Subcutaneous preadipocyte (primary cell): ENCODE measurements around the gene NLRP1. TPM values are rescaled to one million over a fixed set of nuclear protein-coding genes. Genes with fewer than 3 reads are reported as not detected.

Experiments
- total RNA-seq: library from RNA; depleted of rRNA; stranded (reverse); fragments of >200 nt; gene quantifications from 2 replicates; pipeline ENCODE4 v1.2.3, GENCODE V29; 2012

Gene NLRP1
- 11.4 and 17.6 TPM in 2 replicates for total RNA-seq

GRCh38 chr17:5584383-5585286, at the start of gene NLRP1:
Gene NLRP1 (minus strand): TSS chr17:5584509. CDS start chr17:5583957, 552 bp downstream.

GRCh38 chr17:5486206-5487124, 97.8 kb downstream of the NLRP1 start, which contains the start of gene MIS12:
Gene MIS12 (plus strand): TSS chr17:5486566. CDS start chr17:5488863, 2,297 bp downstream.

GRCh38 chr17:5485270-5486205, 98.8 kb downstream of the NLRP1 start, which contains the start of gene DERL2:
Gene DERL2 (minus strand): TSS chr17:5486178. CDS start chr17:5486161, 17 bp downstream.

Other genes starting within 250 kb of the NLRP1 start
- gene NUP88, start 164.8 kb downstream of the NLRP1 start, total RNA-seq = 65.0 and 112 TPM in 2 replicates
- 17.3 and 25.8 TPM in 2 replicates for gene RPAIN, start 164.3 kb downstream of the NLRP1 start, total RNA-seq
- gene C1QBP, start 145.4 kb downstream of the NLRP1 start, total RNA-seq = 291 and 302 TPM in 2 replicates
- gene DHX33, start 115.5 kb downstream of the NLRP1 start, total RNA-seq = 15.8 and 23.5 TPM in 2 replicates
- 21.7 and 23.5 TPM in 2 replicates for gene DERL2, start 98.3 kb downstream of the NLRP1 start, total RNA-seq
- 6.2 and 10.6 TPM in 2 replicates for gene MIS12, start 97.9 kb downstream of the NLRP1 start, total RNA-seq